HG03095 (cell line): Measurements from ENCODE around the gene KRTAP20-4.

Experiments used
- ATAC-seq: cut with Tn5 transposase; IDR thresholded peaks from one replicate; pipeline ENCODE4 v1.9.1; 2021; ENCODE audit warnings: moderate library complexity; ENCODE audit not compliant: unreplicated experiment

The KRTAP20-4 gene

GRCh38 chr21:30646904-30647414 lies 26.5 kb downstream of the KRTAP20-4 start:
- ATAC-seq: no peak

GRCh38 chr21:30652891-30653290 lies 32.5 kb downstream of the KRTAP20-4 start:
- no peak for ATAC-seq

- no peak for ATAC-seq
Observed at GRCh38 chr21:30668776-30669175, 48.3 kb downstream of the KRTAP20-4 start.
